HEK293 (cell line): ENCODE measurements around the gene VKORC1.

Experiments
- CTCF ChIA-PET: fragments of 350-600 bp; formaldehyde crosslinking; extraction: SDS; loops from one replicate; lab custom pipeline; 2021; ENCODE audit warnings: antibody characterized with exemption; lab: Yijun Ruan, JAX
- POLR2A ChIA-PET: fragments of 300-600 bp; formaldehyde crosslinking; extraction: SDS; loops from one replicate; lab custom pipeline; 2020; ENCODE audit warnings: antibody characterized with exemption, inconsistent platforms; lab: Yijun Ruan, JAX
- H3K27ac ChIP-seq: fragments of 200-500 bp; sonication (Bioruptor generic); 2 replicates; pipeline ENCODE4 v1.5.1; 2014; ENCODE audit warnings: low read depth, low read length, control low read depth, inconsistent platforms; ENCODE audit errors: extremely low read depth
- H3K36me3 ChIP-seq, 2 experiments: fragments of 200-500 bp in 1 of 2; sonication (Bioruptor generic) in 1 of 2; 1 replicate in 1 of 2; 2 replicates in 1 of 2; pipeline ENCODE4 v1.5.1; 2014 to 2017; ENCODE audit warnings: inconsistent platforms in 2 of 2, low read length in 2 of 2; ENCODE audit not compliant: control insufficient read depth in 2 of 2, insufficient read depth in 1 of 2
- H3K4me1 ChIP-seq: fragments of 200-500 bp; sonication (Bioruptor generic); 2 replicates; pipeline ENCODE4 v1.5.1; 2014; ENCODE audit warnings: mild to moderate bottlenecking, low read length, inconsistent platforms; ENCODE audit not compliant: control insufficient read depth, insufficient read depth
- H3K4me3 ChIP-seq: 2 replicates; pipeline ENCODE4 v1.5.1; 2011; ENCODE audit warnings: low read depth, mild to moderate bottlenecking, control low read depth, low read length, moderate library complexity
- H3K9me3 ChIP-seq: fragments of 200-500 bp; sonication (Bioruptor generic); 2 replicates; pipeline ENCODE4 v1.5.1; 2014; ENCODE audit warnings: low read depth, low read length, inconsistent platforms; ENCODE audit not compliant: control insufficient read depth, insufficient read depth
- GLIS1 ChIP-seq: fragments of 450-650 bp; formaldehyde crosslinking; IDR thresholded peaks from 2 replicates; pipeline ENCODE4 v1.5.1; 2016; ENCODE audit warnings: missing biosample characterization, missing genetic modification characterization
- KLF1 ChIP-seq: fragments of 450-650 bp; formaldehyde crosslinking; IDR thresholded peaks from 2 replicates; pipeline ENCODE4 v1.5.1; 2016; ENCODE audit warnings: missing biosample characterization, missing genetic modification characterization
- KLF7 ChIP-seq: fragments of 450-650 bp; formaldehyde crosslinking; IDR thresholded peaks from 2 replicates; pipeline ENCODE4 v1.5.1; 2016; ENCODE audit warnings: missing biosample characterization, missing genetic modification characterization, borderline replicate concordance
- KLF9 ChIP-seq: fragments of 450-650 bp; formaldehyde crosslinking; IDR thresholded peaks from 2 replicates; pipeline ENCODE4 v1.5.1; 2016; ENCODE audit warnings: missing biosample characterization, missing genetic modification characterization, low read depth
- MZF1 ChIP-seq: fragments of 450-650 bp; formaldehyde crosslinking; IDR thresholded peaks from 2 replicates; pipeline ENCODE4 v1.5.1; 2017; ENCODE audit warnings: missing biosample characterization, missing genetic modification characterization, borderline replicate concordance
- REST ChIP-seq: fragments of 450-650 bp; formaldehyde crosslinking; IDR thresholded peaks from 2 replicates; pipeline ENCODE4 v1.5.1; 2016; ENCODE audit warnings: missing biosample characterization, missing genetic modification characterization
- SP2 ChIP-seq: fragments of 450-650 bp; formaldehyde crosslinking; IDR thresholded peaks from 2 replicates; pipeline ENCODE4 v1.5.1; 2016; ENCODE audit warnings: missing biosample characterization, missing genetic modification characterization
- SP7 ChIP-seq: fragments of 450-650 bp; formaldehyde crosslinking; IDR thresholded peaks from 2 replicates; pipeline ENCODE4 v1.5.1; 2016; ENCODE audit warnings: missing biosample characterization, missing genetic modification characterization
- ZBTB20 ChIP-seq: fragments of 450-650 bp; formaldehyde crosslinking; IDR thresholded peaks from 2 replicates; pipeline ENCODE4 v1.5.1; 2016; ENCODE audit warnings: missing biosample characterization, missing genetic modification characterization
- ZBTB8A ChIP-seq: fragments of 450-650 bp; formaldehyde crosslinking; IDR thresholded peaks from 2 replicates; pipeline ENCODE4 v1.5.1; 2016; ENCODE audit warnings: missing biosample characterization, missing genetic modification characterization
- ZNF18 ChIP-seq: fragments of 450-650 bp; formaldehyde crosslinking; IDR thresholded peaks from 2 replicates; pipeline ENCODE4 v1.5.1; 2016; ENCODE audit warnings: missing biosample characterization, missing genetic modification characterization
- ZNF184 ChIP-seq: fragments of 450-650 bp; IDR thresholded peaks from 2 replicates; pipeline ENCODE4 v1.5.1; 2018; ENCODE audit warnings: missing biosample characterization, mild to moderate bottlenecking, missing genetic modification characterization
- ZNF26 ChIP-seq: fragments of 450-650 bp; formaldehyde crosslinking; IDR thresholded peaks from 2 replicates; pipeline ENCODE4 v1.5.1; 2016; ENCODE audit warnings: missing biosample characterization, missing genetic modification characterization
- ZNF280D ChIP-seq: fragments of 450-650 bp; formaldehyde crosslinking; IDR thresholded peaks from 2 replicates; pipeline ENCODE4 v1.5.1; 2016; ENCODE audit warnings: missing biosample characterization, missing genetic modification characterization
- ZNF398 ChIP-seq: fragments of 450-650 bp; formaldehyde crosslinking; IDR thresholded peaks from 2 replicates; pipeline ENCODE4 v1.5.1; 2017; ENCODE audit warnings: missing biosample characterization, missing genetic modification characterization
- ZNF600 ChIP-seq: fragments of 450-650 bp; formaldehyde crosslinking; IDR thresholded peaks from 2 replicates; pipeline ENCODE4 v1.5.1; 2016; ENCODE audit warnings: missing biosample characterization, missing genetic modification characterization
- ZNF645 ChIP-seq: fragments of 450-650 bp; formaldehyde crosslinking; IDR thresholded peaks from 2 replicates; pipeline ENCODE4; 2016; ENCODE audit warnings: missing biosample characterization, missing genetic modification characterization
- ZNF747 ChIP-seq: fragments of 450-650 bp; formaldehyde crosslinking; IDR thresholded peaks from 2 replicates; pipeline ENCODE4 v1.5.1; 2016; ENCODE audit warnings: missing biosample characterization, missing genetic modification characterization
- ZSCAN4 ChIP-seq: fragments of 450-650 bp; formaldehyde crosslinking; IDR thresholded peaks from 2 replicates; pipeline ENCODE4 v1.5.1; 2017; ENCODE audit warnings: missing biosample characterization, missing genetic modification characterization

The VKORC1 gene

GRCh38 chr16:31136287-31136662, 41.7 kb upstream of the VKORC1 start (continued):
- TF ChIP-seq ZNF280D, result no peak

GRCh38 chr16:31135535-31136286, 41.1 kb upstream of the VKORC1 start, which contains the start of gene PRSS8:
Gene PRSS8 (minus strand): TSS chr16:31135727. CDS start chr16:31135498, 229 bp downstream.
- Histone ChIP-seq H3K36me3 (peaks cover 0 to 22% of the 10 kb centered on the region in 2 experiments; a peak in 1 of 3 replicates), H3K9me3 (no peaks in the 10 kb centered on the region), H3K27ac (no peak within 1 kb of the TSS), H3K4me1 (peaks cover 11% of the 10 kb centered on the region; the same call in 1 of the 2 replicates), H3K4me3 (no peak within 1 kb of the TSS)
- ChIA-PET POLR2A (interaction anchor here (1.0 to 2.2 kb wide), 4 partner anchors 8 to 45 kb away, joined by 3 to 11 read pairs (median 5); partner anchors contain the start of genes FUS and KAT8), CTCF (interaction anchor here (0.6 to 1.0 kb wide), 3 partner anchors 137 to 450 kb away, joined by 3 to 4 read pairs (median 4); partner anchors contain the start of gene HSD3B7)
- TF ChIP-seq ZNF398 (no peak), ZNF18 (tag by site-specific recombination) (no peak), GLIS1 (tag by site-specific recombination) (peak; percentile 61), KLF7 (tag by site-specific recombination) (no peak), SP7 (tag by site-specific recombination) (peak; percentile 41; the same call in 1 of the 2 replicates), ZNF747 (tag by site-specific recombination) (peak; percentile 93; the same call in 1 of the 2 replicates), KLF1 (tag by site-specific recombination) (peak; percentile 85), SP2 (tag by site-specific recombination) (peak; percentile 42), MZF1 (no peak), KLF9 (tag by site-specific recombination) (peak; percentile 51; the same call in 1 of the 2 replicates), ZNF26 (no peak), ZNF600 (tag by site-specific recombination) (peak; percentile 52), ZNF184 (tag by site-specific recombination) (no peak), ZBTB20 (tag by site-specific recombination) (no peak), ZSCAN4 (tag by site-specific recombination) (peak; percentile 98), ZNF645 (tag by site-specific recombination) (peak; percentile 63; the same call in 1 of the 2 replicates), REST (tag by site-specific recombination) (no peak), ZBTB8A (tag by site-specific recombination) (no peak)
